Stimulated activated naive CD8-positive, alpha-beta T cell treated with anti-CD3 and anti-CD28 coated beads, Interleukin-15, Interleukin-2, amounts not matched to agents 100 U/mL and 50 U/mL, for 24 hours (primary cell): ENCODE measurements around the gene ELF1.
"Not testable (repeated sequence)": the region's sequence is repeated elsewhere in the genome, so short reads cannot be mapped to it uniquely, and the experiment has no call there.

Source experiments
- ATAC-seq: fragments of 150-1000 bp; cut with Tn5 transposase; one replicate; pipeline ENCODE4 v1.10.0; 2021
- DNase-seq: peaks from one replicate; pipeline ENCODE4 v3.0.0; 2021

Gene ELF1

DNA sequence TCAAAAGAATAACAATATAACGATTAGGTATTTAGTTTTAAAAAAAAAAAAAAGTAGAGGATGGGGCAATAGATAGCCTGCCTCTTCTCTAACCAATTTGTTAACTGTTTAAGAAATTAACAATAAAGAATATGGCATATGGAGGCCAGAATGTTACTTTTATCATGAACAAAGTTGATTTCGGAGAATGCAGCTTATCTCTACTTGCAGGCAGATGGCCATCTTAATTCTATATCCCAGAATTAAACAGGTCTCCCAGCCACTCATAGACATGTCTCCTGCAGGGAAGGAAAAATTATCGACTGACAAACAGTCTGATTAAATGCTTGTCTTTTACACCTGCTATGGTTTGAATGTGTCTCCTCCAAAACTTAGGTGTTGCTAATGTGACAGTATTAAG is 133.1 kb downstream of the ELF1 start:
- DNase-seq (no peak), ATAC-seq (no peak)

DNA sequence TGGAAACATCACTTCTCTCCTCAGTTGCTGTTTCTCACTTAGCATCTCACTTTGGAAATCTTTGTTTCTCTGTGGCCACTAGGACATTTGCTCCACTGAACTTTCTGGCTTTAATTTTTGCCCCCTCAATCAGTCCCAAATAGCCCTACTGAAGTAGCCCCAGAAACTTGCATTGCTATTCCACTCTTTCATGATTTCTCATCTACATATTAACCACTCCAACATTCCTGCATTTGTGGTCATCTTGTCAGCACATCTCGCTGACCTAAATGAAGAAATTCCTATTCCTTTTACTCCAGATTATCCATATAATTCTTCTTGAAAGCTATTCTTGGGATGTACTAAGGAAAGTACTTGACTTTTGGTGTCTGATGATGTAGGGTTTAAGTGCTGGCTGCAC is 134.9 kb downstream of the ELF1 start:
- not testable (repeated sequence) for DNase-seq, ATAC-seq
